GM23248 (cell line): Measurements from ENCODE around the gene EFCAB11.

ENCODE experiments used
- EZH2 ChIP-seq: fragments of 200-600 bp; sonication (generic); IDR thresholded peaks from 2 replicates; pipeline ENCODE4 v1.6.1; 2018; ENCODE audit warnings: antibody characterized with exemption, mild to moderate bottlenecking; ENCODE audit not compliant: insufficient read depth, poor library complexity, severe bottlenecking
- EZH2phosphoT487 ChIP-seq: fragments of 200-600 bp; sonication (generic); IDR thresholded peaks from 2 replicates; pipeline ENCODE4 v1.6.1; 2018; ENCODE audit warnings: antibody characterized with exemption, moderate library complexity, mild to moderate bottlenecking, low read depth; ENCODE audit not compliant: insufficient read depth

- TF ChIP-seq EZH2 (no peak), EZH2phosphoT487 (no peak)
Observed at GRCh38 chr14:89836830-89837469, 117.6 kb downstream of the EFCAB11 start.
